ENCODE measurements around the gene SLC26A5. TPM values are rescaled to one million over a fixed set of nuclear protein-coding genes. Genes with fewer than 3 reads are reported as not detected.

SLC26A5 gene
- total RNA-seq, 4 donors from 2014 or later, result 0.19 TPM; not detected in 3

DNA sequence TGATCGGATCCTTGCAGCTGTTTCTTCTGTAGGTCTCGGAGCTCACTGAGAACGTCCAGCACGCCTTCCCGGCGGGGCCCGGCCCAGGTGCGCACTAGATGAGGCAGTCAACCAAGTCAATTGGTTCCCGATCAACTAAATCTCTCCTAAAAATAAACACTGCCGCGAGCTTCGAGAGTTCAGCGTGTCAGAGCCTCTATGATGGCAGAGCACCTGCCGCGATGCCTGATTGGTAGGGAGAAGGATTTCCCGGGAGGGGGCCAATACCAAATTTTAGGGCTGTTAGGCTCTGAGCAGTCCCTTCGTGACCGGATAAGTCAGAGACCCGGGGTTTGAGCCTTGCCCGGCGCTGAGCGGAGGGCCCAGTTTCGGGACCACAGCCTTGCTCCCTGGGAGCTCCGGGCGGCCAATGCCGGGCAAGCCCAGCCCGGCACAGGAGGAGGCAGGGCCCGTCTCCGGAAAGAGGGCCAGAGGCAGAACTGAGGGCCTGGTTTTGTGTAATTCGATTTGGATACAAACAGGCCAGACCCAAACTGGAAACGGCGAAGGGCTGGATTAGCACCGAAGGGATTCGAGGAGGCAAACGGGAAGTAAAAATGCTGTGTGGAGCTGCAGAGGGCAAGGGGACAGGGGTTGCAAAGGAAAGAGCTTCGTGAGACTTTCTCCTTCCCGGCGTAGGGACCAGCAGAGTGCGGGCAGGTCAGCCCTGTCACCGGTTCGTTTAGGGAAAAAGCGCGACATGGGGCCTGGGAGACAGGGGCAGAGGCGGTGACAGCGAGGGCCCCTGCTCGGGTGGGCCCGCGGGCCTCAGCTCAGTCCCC, 569 bp downstream of the SLC26A5 start:
- no peak for TF ChIP-seq POLR2A (IDR thresholded peaks at IDR 0.05)
- TF ChIP-seq CTCF (IDR thresholded peaks at IDR 0.05), result no peak
- 6 to 9% methylated on average over 32 of the region's 48 CpGs for WGBS, 2 donors
- H3K27ac ChIP-seq, result no peak overlapping the region
- intact Hi-C loops (cut with DNase I), result no loop called here
- peaks cover 0 to 62% (median 8%) of the 10 kb centered on the region in 4 donors for H3K27me3 ChIP-seq
- H3K9me3 ChIP-seq, result no peaks in the 10 kb centered on the region
- H3K36me3 ChIP-seq, result no peaks in the 10 kb centered on the region
- peaks cover 6 to 30% (median 14%) of the 10 kb centered on the region in 3 donors for H3K4me1 ChIP-seq
- no peak for DNase-seq
- H3K4me3 ChIP-seq, result peak overlapping the region; percentile 6 to 58 (median 32)

DNA sequence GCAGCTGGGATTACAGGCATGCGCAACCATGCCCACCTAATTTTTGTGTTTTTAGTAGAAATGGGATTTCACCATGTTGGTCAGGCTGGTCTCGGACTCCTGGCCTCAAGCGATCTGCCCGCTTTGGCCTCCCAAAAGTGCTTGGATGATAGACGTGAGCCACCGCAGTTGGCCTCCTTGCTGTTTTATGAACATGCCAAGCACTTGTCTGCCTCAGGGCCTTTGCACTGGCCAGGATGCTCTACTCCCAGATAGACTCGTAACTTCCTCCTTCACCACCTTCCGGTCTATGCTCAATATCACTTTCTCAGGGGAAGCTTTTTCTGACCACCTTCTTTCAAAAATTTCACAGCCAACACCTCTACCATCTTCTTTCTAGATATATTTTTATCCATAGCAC, 6.3 kb downstream of the SLC26A5 start:
- Histone ChIP-seq H3K36me3 (no peaks in the 10 kb centered on the region), H3K27me3 (peaks cover 0 to 42% (median 0%) of the 10 kb centered on the region in 4 donors), H3K9me3 (no peaks in the 10 kb centered on the region), H3K4me1 (no peaks in the 10 kb centered on the region), H3K27ac (no peak overlapping the region), H3K4me3 (no peak overlapping the region)
- no peak for DNase-seq
- WGBS, 2 donors, result 87 to 95% methylated on average over 5 to 8 of the region's 8 CpGs
- intact Hi-C loops (cut with DNase I), result no loop called here
- TF ChIP-seq CTCF (IDR thresholded peaks at IDR 0.05) (no peak), POLR2A (IDR thresholded peaks at IDR 0.05) (no peak)

- Histone ChIP-seq H3K9me3 (no peaks in the 10 kb centered on the region), H3K36me3 (no peaks in the 10 kb centered on the region), H3K27me3 (peaks cover 0 to 22% (median 0%) of the 10 kb centered on the region in 4 donors), H3K4me3 (no peak overlapping the region), H3K4me1 (no peaks in the 10 kb centered on the region), H3K27ac (no peak overlapping the region)
- no peak for TF ChIP-seq POLR2A (IDR thresholded peaks at IDR 0.05)
- no peak for TF ChIP-seq CTCF (IDR thresholded peaks at IDR 0.05)
- 65 to 71% methylated on average over 1 of the region's 1 CpG for WGBS, 2 donors
- intact Hi-C loops (cut with DNase I), result no loop called here
- no peak for DNase-seq
These were observed 8.4 kb downstream of the SLC26A5 start for GRCh38 chr7:103437623-103438022.

DNA sequence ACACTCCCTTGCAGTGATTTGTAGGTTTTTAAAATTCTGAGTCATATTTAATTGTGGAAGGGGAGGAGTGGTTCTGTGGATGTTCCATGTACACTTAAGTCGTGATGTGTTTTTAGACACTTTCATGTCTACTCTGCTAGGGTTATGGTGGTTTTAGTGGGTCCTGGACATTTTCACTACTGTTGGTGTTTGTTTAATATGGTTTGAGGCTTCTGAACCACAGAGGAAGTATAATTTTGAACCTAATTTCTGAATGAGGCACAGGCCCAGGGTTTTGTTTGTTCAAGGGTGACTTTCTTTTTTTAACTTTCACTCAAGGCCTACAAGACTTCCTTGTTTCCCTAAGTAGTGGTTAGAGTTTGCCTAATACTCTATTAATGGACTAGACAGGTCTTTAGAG, 13.3 kb downstream of the SLC26A5 start:
- intact Hi-C loops (cut with DNase I), result no loop called here
- WGBS, 2 donors, result 33 to 50% methylated on average over 1 of the region's 1 CpG

More for the DNA sequence above, 13.3 kb downstream of the SLC26A5 start:
- H3K4me1 ChIP-seq, result no peaks in the 10 kb centered on the region
- H3K4me3 ChIP-seq, result no peak overlapping the region
- no peak for DNase-seq
- H3K27ac ChIP-seq, result no peak overlapping the region
- peaks cover 0 to 6% (median 0%) of the 10 kb centered on the region in 4 donors for H3K27me3 ChIP-seq
- TF ChIP-seq CTCF (IDR thresholded peaks at IDR 0.05), result no peak
- no peak for TF ChIP-seq POLR2A (IDR thresholded peaks at IDR 0.05)
- H3K36me3 ChIP-seq, result no peaks in the 10 kb centered on the region
- no peaks in the 10 kb centered on the region for H3K9me3 ChIP-seq

All from esophagus squamous epithelium (tissue), 5 donors.